Left renal pelvis (tissue), 4 donors: ENCODE results near the gene S1PR1. TPM values are rescaled to one million over a fixed set of nuclear protein-coding genes. Genes with fewer than 3 reads are reported as not detected.
A peak's percentile ranks its signal among the peaks of the same experiment; 100 is the strongest.
"Not testable (repeated sequence)": the region's sequence is repeated elsewhere in the genome, so short reads cannot be mapped to it uniquely, and the experiment has no call there.

ENCODE experiments used
- DNase-seq, 4 donors: peaks; one replicate each; pipeline ENCODE4 v3.0.0-alpha.2; 2013; ENCODE audit warnings: low read depth in 4 of 4, low spot score in 3 of 4
- polyA plus RNA-seq, 4 donors: library from polyadenylated mRNA; unstranded; fragments of 120-200 nt; gene quantifications; one replicate each; pipeline ENCODE4 v1.2.1, GENCODE V29; 2013; ENCODE audit not compliant: insufficient read length in 4 of 4

The S1PR1 gene
- 10 to 100 TPM in 3 of 4 donors, 1 to 10 TPM in 1; 9.0 to 25.4 (median 19.6) TPM for polyA plus RNA-seq

GRCh38 chr1:101236516-101237228, at the start of gene S1PR1:
Gene S1PR1, plus strand, starts transcription at chr1:101237019. Its CDS starts 1,966 bp downstream, at chr1:101238985.
- peak in 1 of 4 donors; percentile 51 for DNase-seq

DNA sequence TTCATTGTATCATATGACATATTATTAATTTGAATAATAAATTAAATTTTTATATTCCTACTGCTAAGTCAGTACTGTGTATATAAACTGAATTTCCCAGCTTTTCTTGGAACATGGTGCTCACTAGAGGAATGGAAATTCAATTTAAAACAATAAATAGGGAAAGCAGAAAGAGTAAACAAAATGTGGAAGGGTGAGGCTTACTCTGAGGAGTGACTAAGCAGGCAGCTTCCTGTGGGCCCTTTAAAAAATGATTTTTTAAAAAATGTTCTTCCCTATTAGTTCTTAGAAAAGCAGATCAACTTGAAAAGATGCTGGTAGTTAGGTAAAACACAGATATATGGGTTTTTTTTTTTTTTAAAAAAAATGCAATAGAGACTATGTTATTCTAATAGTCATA, 49.5 kb upstream of the S1PR1 start:
- DNase-seq = no peak

- DNase-seq = no peak
Measured at GRCh38 chr1:101188331-101188730, 48.5 kb upstream of the S1PR1 start.

DNA sequence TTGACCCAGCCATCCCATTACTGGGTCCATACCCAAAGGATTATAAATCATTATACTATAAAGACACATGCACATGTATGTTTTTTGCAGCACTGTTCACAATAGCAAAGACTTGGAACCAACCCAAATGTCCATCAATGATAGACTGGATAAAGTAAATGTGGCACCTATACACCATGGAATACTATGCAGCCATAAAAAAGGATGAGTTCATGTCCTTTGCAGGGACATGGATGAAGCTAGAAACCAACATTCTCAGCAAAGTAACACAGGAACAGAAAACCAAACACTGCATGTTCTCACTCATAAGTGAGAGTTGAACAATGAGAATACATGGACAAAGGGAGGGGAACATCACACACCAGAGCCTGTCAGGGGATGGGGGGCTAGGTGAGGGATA, 47.9 kb upstream of the S1PR1 start:
- DNase-seq = not testable (repeated sequence)

DNA sequence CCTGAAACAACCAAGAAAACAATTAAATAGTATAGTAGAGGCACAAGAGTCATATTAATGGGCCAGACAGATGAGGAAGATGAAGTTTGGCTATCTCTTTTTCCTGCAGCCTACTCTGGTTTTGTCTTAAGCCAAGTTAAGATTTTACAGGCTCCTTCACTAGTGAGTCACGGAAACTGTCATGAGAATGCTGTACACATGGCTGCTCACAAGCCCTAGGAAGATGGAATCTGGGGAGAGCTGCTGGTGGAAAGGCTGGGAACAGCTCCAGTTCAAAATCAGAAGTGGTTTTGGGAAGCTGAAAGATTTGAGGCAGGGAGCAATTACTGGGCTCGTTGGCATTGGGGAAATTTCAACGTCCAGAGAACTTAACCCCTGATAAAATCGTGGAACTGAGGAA, 46.4 kb upstream of the S1PR1 start:
- DNase-seq = no peak

GRCh38 chr1:101191049-101191448, 45.8 kb upstream of the S1PR1 start:
- no peak for DNase-seq

GRCh38 chr1:101193733-101194169, 43.1 kb upstream of the S1PR1 start:
- DNase-seq = no peak

DNA sequence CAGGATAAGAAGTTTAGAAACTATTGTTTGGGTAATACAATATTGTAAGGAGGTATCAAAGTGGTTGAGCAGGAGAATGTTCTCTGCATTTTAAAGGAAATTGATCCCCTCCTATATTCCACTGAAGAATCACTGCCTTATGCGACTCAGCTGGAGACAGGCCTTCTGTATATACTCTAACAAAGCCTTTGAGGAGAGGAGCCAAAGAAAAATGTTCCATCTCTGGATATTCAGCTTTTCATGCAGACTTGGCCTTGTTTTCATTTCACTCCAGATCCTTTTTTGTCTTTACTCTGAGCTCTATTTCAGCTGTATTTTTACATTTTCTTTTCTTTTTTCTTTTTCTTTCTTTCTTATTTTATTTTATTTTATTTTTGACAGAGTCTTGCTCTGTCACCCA, 42.1 kb upstream of the S1PR1 start:
- DNase-seq = no peak

GRCh38 chr1:101196668-101197067, 40.2 kb upstream of the S1PR1 start:
- no peak for DNase-seq

GRCh38 chr1:101198842-101199636, 37.8 kb upstream of the S1PR1 start:
- no peak for DNase-seq

GRCh38 chr1:101199637-101199982, 37.2 kb upstream of the S1PR1 start:
- no peak for DNase-seq

DNA sequence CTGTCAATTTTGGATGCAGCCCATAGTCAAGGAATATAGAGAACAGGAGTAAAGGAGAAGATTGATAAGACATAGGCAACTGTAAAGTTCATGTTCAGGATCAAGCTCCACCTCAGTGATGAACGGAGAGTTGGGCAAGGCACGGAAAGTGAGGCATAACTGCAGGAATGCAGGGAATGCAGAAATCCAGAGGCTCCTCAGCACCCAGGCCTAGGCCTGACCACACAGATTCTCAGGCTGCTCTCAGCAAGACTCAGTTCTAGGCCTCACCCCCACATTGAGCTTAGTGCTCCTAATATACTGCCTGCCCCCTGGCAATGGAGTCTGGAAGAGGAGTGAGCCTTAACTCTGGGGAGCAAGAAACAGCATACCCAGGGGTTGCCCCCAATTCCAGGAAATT, 36.3 kb upstream of the S1PR1 start:
- no peak for DNase-seq

DNA sequence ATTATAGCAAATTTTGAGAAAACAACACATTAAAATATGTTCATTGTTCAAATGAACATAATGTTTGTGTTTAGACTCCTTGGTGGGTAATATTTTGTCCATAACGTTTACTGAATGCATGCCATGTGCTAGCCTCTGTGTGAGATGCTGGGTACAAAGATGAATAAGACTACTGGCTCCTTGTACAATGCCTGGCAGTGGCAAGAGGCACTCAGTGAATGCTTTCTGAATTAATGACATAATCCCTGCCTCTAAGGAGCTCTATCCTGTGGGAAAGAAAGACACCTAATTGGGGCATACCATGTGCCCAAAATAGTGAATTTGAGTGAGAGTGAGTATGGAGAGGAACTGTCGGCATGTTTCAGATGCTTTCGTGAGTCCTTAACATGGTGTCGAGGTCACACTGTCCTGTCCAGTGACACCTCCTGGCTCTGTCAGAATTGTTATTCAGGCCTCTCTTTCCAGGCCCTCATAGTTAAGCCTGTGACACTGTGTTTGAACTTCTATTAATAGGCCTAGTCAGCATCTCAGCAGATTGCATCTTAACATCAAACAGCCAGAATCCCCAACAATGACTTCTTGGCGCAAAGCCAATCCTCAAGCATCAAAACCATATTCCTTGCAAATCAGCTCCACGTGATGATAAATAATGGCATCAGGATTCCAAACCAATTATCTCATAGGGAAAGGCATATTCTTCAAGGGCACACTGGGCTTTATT, 32.8 kb upstream of the S1PR1 start:
- DNase-seq = peak in 1 of 4 donors; percentile 14

DNA sequence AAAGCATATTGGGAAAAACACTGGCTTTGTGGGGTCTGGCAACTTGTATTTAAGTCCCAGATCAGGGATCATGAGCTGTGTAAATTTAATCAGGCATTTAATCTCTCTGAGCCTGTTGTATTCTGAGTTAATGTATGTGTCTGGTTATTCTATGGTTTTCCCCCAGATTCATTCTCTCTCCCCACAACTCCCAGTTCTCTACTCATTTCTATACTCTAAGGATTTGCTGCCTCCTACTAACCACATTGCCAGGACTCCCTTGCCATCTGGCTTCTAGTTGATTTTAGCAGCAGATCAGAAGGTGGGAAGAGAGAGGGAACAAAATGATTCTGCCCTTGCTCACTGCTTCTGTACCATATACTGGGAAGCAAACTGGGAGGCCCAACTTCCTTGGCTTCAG, 31.4 kb upstream of the S1PR1 start:
- no peak for DNase-seq

GRCh38 chr1:101206139-101206538, 30.7 kb upstream of the S1PR1 start:
- not testable (repeated sequence) for DNase-seq

- DNase-seq = not testable (repeated sequence)
Measured at GRCh38 chr1:101207271-101207670, 29.5 kb upstream of the S1PR1 start.

DNA sequence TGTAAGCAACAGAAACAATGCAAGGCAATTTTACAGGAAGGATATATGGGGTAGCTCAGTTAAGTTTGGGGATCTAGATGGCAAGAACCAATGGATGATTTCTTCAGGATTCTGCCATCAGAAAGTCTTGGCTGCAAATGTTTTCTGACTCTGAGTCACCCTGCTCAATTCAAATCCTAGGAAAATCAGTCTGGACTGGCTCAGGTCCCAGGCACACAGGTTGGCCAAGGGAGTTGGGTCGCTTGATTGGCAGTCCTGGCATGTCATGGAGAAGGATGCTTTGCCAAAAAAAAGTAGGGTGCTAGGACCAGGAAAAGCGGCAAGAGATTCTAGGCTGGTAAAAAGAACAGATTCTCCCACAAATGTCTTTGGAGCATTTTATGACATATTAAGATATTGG, 28.9 kb upstream of the S1PR1 start:
- DNase-seq = no peak

GRCh38 chr1:101215363-101216011, 21.3 kb upstream of the S1PR1 start:
- no peak for DNase-seq

- DNase-seq = peak in 2 of 4 donors; percentile 46 to 52
Measured at GRCh38 chr1:101216623-101217022, 20.2 kb upstream of the S1PR1 start.

DNA sequence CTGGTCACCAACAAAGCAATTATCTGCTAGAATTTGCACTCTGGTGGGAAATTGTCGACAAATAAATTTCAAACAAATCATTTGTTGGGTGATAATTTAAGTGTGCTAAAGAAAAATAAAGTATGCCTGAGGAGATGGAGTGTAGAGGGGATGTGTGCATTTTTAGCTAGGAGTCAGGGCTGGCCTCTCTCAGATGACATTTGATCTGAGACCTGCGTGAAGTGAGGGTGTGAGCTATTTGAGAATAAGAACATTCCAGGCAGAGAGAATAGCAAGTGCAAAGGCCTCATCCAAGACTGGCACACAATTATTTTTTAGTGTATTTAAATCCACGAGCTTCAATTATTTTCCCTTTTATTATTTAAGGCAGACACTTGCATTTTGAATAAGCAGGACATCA, 19.7 kb upstream of the S1PR1 start:
- no peak for DNase-seq

DNA sequence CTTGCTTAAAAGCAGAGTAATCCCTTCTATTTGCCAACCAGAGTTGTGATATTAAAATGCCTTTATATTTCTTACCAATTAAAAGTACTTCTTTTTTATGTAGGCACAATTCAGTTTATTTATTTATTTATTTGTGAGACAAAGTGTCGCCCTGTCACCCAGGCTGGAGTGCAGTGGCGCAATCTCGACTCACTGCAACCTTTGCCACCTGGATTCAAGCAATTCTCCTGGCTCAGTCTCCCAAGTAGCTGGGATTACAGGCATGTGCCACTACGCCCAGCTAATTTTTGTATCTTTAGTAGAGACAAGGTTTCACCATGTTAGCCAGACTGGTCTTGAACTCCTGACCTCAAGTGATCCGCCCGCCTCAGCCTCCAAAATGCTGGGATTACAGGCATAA, 17.9 kb upstream of the S1PR1 start:
- not testable (repeated sequence) for DNase-seq
